GM12872 (cell line): ENCODE data around the gene SEMA3E.

Experiments
- CTCF ChIP-seq: IDR thresholded peaks from 3 replicates; pipeline ENCODE4 v1.5.1; 2011; ENCODE audit warnings: low read depth, mild to moderate bottlenecking, low read length, moderate library complexity; ENCODE audit not compliant: insufficient read depth

SEMA3E gene

GRCh38 chr7:83531766-83532165 lies 117.2 kb downstream of the SEMA3E start:
- TF ChIP-seq CTCF = no peak

DNA sequence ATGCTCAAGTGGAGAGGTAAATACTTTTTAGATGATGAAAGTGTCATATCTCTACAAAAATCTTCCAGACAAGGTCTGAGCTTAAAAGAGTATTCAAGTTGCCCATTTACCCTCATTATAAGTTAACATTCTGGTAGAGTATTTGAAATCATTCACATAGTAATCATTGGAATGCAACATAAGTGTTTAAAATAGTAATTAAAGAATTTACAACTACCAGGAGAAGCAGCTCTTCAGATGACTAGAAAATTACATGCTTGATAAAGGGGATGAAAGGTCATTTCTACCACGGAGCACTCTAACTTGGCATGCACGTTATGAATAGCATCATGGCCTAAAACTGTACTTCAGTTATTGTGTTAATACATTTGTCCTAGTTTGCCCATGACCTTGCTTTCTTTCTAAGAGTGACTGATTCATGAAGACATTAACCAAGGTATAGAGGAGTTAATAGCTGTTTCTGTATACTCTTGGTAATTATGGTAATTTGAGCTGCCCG lies 120.0 kb downstream of the SEMA3E start:
- no peak for TF ChIP-seq CTCF

GRCh38 chr7:83524277-83525075 lies 124.5 kb downstream of the SEMA3E start:
- no peak for TF ChIP-seq CTCF

- no peak for TF ChIP-seq CTCF
These were observed 128.2 kb downstream of the SEMA3E start for GRCh38 chr7:83520726-83521125.

DNA sequence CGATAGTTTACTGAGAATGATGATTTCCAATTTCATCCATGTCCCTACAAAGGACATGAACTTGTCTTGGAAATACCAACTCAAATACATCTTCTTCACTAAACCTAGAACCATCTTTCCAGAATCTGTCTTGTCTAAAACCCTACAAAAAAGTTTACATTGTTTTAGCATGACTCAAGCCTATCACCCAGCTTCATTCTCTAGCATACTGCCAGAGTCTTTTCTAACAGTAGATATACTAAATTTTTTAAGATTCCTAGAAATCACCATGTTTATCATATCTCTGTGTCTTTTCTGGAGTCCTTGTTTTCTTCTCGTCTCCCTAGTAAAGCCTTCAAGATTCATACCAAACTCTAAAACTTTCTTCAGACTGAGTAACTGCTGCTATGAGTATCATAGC lies 129.7 kb downstream of the SEMA3E start:
- no peak for TF ChIP-seq CTCF

- TF ChIP-seq CTCF = no peak
These were observed 131.8 kb downstream of the SEMA3E start for GRCh38 chr7:83517035-83517700.

GRCh38 chr7:83514977-83515376 lies 134.0 kb downstream of the SEMA3E start:
- TF ChIP-seq CTCF = no peak
